GM18517 (cell line): ENCODE results near the gene STPG2.

Experiments used
- ATAC-seq: cut with Tn5 transposase; IDR thresholded peaks from one replicate; pipeline ENCODE4 v1.9.1; 2021; ENCODE audit warnings: mild to moderate bottlenecking, moderate library complexity; ENCODE audit not compliant: unreplicated experiment

STPG2 gene

GRCh38 chr4:98094118-98094517, 49.2 kb downstream of the STPG2 start:
- no peak for ATAC-seq

GRCh38 chr4:98093662-98094061, 49.6 kb downstream of the STPG2 start:
- ATAC-seq, result no peak

GRCh38 chr4:98092833-98093439, 50.3 kb downstream of the STPG2 start:
- ATAC-seq, result no peak

- ATAC-seq, result no peak
Observed at GRCh38 chr4:98081936-98082335, 61.3 kb downstream of the STPG2 start.

- no peak for ATAC-seq
Observed at GRCh38 chr4:98068495-98068894, 74.8 kb downstream of the STPG2 start.

- ATAC-seq, result no peak
Observed at GRCh38 chr4:98055800-98056501, 87.3 kb downstream of the STPG2 start.

GRCh38 chr4:98046665-98047064, 96.6 kb downstream of the STPG2 start:
- no peak for ATAC-seq

- no peak for ATAC-seq
Observed at GRCh38 chr4:98030059-98030458, 113.2 kb downstream of the STPG2 start.

GRCh38 chr4:98027827-98028226, 115.4 kb downstream of the STPG2 start:
- no peak for ATAC-seq

- ATAC-seq, result no peak
Observed at GRCh38 chr4:98026362-98026761, 116.9 kb downstream of the STPG2 start.

GRCh38 chr4:98006814-98007412, 136.4 kb downstream of the STPG2 start:
- no peak for ATAC-seq

- no peak for ATAC-seq
Observed at GRCh38 chr4:98006060-98006459, 137.2 kb downstream of the STPG2 start.

GRCh38 chr4:98000940-98001339, 142.3 kb downstream of the STPG2 start:
- no peak for ATAC-seq

- ATAC-seq, result no peak
Observed at GRCh38 chr4:97998203-97998602, 145.1 kb downstream of the STPG2 start.

- no peak for ATAC-seq
Observed at GRCh38 chr4:97994765-97995465, 148.4 kb downstream of the STPG2 start.

- no peak for ATAC-seq
Observed at GRCh38 chr4:97990409-97990808, 152.9 kb downstream of the STPG2 start.

GRCh38 chr4:97987019-97987648, 156.1 kb downstream of the STPG2 start:
- ATAC-seq, result no peak

GRCh38 chr4:97984545-97985131, 158.6 kb downstream of the STPG2 start:
- no peak for ATAC-seq

GRCh38 chr4:97978791-97979488, 164.3 kb downstream of the STPG2 start:
- ATAC-seq, result no peak
